ENCODE measurements around the gene PROSER2.

PROSER2 gene

DNA sequence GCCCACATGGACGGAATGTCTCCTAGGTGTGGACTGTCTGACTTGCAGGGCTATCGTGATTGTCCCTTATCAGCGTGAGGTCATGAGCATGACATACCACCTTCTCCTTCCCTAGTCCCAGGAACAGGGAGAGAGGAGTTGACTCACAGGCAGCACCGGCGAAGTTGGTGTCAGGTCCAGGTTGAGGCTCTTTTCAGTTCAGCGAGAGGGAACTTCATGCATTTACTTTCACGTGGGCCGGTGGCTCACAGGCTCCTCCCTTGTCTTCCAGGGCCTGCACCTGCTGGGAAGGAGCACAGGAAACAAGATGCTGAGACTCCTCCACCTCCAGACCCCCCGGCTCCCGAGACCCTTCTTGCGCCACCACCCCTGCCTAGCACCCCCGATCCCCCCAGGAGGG, 46.1 kb downstream of the PROSER2 start:
- DNase-seq (ENCODE audit: low read depth in 2 of 2) = no peak

DNA sequence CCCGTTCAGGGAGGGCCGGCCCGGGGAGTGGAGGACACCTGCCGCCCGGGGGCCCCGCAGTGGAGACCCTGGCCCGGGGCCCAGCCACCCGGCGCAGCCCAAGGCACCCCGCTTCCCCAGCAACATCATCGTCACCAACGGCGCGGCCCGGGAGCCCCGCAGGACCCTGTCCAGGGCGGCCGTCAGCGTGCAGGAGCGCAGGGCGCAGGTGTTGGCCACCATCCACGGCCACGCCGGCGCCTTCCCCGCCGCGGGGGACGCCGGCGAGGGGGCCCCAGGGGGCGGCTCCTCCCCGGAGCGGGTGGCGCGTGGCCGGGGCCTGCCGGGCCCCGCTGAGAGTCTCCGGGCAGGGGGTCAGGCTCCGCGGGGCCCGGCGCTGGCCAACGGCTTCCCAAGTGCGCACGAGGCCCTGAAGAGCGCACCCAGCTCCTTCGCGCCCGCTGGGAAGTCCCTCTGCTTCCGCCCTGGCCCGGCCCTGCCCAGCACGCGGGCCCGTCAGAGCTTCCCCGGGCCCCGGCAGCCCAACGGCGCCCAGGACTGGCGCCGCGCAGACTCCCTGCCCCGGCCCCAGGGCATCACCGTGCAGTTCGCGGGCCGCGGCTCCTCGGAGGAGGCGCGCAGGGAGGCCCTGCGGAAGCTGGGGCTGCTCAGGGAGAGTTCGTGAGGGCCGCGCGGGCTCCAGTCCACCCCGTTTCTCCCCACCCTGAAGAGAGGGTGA, 46.7 kb downstream of the PROSER2 start:
- no peak for DNase-seq (ENCODE audit: low read depth in 2 of 2)

DNA sequence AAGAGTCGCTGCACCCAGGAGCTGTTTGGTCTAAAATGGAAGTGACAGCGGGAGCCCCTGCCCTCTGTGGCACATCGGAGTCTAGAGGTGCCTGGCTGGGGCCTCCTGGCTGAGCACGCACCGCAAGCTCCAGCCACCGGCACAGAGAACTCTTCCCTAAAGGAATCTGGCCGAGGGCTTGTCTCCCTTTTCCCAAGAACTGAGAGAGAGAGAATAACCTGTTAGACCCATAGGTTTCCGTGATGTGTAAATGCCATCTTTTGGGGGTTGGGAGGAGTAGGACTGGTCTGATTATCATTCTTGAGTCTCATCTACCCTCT, 47.3 kb downstream of the PROSER2 start:
- DNase-seq (ENCODE audit: low read depth in 2 of 2) = no peak

DNA sequence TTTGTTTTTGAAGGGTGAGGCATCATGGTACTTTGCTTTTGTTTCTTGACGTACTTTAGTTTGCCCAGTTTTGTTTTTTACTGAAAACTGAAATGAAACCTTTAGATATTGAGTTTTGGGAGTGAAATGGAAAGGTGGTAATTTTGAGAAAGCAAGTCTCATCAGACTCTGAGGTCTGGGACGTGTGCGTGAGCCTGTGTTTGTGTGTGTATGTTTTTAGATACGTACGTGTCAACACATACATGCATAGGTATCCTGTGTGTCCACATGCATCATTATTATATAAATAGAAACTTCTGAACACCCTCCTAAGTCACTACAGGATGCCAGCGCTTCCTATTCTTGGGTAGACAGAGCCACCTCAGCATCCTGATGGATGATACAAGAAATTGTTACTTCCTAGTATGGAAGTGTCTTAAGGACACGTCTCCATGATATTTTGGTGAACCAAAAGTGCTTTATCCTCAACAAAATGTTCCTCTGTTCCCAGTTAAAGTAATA, 47.8 kb downstream of the PROSER2 start:
- DNase-seq (ENCODE audit: low read depth in 2 of 2) = no peak

DNA sequence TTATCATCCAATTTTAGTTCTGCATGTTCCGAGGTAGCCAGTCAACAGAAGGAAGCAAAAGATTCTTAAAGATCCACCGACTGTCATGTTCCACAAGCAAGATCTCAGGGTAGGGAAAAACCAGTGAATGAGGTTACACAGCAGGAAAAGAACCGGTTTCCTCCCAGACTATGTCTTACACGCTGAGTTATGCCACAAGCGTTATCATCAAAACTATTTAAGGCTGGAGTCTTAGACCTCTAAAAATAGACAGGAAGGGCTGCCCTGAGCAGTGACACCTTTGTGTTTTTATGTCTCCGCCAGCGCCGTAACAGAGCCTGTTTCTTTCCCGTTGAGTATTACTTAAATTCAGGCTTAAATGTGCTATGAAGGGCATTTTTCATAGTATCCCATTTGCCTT, 48.3 kb downstream of the PROSER2 start:
- DNase-seq (ENCODE audit: low read depth in 2 of 2) = no peak

DNA sequence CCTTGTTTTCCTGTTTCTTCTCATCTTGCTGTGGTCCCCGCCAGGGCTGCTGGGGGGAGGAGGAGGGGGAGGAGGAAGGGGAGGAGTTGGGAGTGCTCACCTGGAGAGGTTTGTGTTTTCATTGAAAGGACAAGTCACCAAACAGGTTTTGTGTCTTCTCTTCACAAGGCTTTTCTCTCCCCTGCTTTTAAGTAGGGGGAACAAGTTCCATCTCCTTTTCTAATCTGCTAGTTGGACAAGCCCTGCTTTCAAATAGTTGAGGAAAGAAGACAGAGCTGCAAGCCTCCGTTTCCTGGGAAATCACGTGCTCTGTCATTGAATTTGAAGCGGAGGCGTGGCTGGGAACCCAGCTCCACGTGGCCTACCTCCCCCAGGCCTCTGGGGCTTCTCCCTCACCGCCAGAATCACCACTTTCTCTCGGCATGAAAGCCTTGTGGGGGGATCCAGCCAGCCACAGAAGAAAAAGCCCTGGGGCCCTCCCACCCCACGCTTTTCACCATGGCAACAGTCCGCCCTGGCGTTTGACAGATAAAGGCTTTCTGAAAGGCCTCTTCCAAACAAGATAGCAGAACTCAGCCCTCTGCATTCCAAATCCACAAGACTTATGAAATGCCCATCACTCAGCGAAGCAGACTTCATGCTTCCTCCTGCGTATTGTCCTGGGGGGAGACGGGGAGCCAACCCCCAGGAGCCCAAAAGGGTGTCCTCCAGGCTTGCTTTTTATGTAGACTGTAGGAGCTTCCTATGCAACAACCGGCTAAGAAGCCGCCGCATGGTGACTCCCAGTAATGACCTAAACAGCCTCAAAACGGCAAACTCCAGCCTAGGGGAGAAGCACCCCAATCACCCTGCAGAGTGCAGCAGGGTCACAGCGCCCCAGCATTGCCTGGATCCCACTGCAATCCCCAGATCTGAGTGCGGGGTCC, 51.7 kb downstream of the PROSER2 start:
- peak in 1 of 2 donors; percentile 19 for DNase-seq (ENCODE audit: low read depth in 2 of 2)

DNA sequence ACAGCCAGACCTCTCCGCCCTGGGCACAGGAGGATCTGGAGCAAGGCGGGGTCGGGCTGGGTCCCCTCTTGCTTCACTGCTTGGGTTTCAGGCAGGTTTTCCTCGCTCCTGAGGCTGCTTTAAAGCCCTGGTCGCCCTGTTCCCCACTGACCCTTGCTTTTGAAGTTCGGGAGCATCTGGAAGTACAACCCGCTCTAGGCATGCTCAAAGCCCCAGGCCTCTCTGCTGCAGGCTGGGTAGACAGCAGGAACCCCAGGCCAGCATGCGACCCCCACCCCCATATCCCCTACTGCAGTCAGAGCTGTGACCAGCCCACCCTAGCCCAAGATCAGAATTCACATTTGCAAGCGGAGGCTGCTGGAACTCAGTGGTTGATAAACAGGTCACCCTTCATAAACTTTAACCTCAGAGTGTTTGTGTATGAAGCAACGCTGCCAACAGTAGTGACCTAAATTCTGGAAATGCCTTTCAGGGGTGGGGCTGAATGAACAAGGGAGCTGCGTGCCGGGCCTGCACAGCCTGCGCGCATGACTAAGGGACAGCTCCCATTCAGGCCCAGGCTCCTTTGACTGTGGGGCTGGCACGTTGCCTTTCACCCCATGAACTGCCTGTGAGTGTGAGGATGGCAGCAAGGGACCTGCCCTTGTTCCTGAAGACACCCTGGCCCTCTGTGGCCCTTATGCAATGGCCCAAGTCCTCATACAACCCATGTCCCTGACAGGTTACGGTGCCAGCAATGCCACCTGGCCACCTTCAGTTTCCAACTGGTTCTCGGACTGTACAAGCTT, 52.5 kb downstream of the PROSER2 start:
- DNase-seq (ENCODE audit: low read depth in 2 of 2) = no peak

DNA sequence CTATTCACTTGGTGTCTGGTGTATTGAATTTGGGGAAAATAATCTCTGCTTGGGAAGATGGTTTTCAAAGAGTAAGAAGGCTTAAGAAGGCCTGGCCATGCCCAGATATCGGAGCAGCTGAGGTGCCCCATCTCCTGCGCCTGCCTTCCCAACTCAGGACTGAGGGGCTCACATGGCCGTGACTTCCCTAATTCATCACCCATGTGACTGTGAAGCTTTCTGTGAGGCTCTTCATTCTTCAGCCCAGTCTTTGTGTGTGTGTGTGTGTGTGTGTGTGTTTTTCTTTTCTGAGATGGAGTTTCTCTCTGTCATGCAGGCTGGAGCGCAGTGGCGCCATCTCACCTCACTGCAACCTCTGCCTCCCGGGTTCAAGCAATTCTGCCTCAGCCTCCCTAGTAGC, 53.2 kb downstream of the PROSER2 start:
- no peak for DNase-seq (ENCODE audit: low read depth in 2 of 2)

DNA sequence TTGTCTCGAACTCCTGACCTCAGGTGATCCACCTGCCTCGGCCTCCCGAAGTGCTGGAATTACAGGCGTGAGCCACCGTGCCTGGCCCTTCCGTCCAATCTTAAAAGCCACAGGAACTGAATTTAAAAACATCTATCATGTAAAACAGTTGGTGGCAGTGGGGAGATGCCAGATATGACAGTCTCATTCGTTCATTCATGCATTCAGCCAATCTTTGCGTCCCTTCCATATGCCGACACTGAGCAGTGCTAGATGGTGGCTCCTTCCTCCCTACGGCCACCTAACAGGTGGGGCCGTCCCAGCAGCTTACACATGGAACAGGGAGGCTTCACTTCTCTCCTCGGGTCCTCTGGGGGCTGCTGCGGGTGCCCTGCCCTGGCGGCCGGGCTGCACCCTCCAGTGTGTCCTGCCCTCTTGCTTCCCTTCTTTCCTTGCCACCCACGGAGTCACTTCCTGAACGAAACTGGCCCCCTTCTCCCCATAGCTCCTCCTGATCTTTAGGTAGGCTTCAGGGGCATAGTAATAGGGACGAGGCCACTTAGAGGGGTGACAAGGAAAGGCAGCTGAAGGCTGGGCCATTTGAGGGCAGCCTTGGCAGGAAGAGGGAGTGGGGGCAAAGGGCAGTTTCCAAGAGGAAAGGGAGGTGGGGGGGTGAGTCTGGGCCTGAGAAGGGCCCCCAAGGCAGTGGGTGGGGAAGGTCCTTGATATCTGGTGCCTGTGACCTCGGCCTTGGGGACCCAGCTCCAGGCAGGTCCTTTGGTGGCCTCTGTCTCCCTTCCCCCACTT, 53.8 kb downstream of the PROSER2 start:
- no peak for DNase-seq (ENCODE audit: low read depth in 2 of 2)

DNA sequence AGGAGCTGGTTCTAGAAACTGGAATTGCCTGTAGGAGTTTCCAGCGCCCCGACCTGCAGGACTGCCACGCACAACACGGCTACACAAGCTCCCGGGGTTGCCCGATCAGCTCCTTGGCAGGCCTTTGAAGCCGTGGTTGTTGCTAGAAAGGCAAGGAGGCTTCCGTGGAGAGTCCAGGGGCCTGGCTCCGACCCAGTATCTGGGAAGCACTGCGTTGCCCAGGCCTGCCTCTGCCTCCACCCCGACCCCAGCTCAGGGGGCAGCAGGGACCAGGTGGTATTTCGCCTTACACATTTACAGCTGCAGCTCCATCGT, 54.4 kb downstream of the PROSER2 start:
- DNase-seq (ENCODE audit: low read depth in 2 of 2) = no peak

DNA sequence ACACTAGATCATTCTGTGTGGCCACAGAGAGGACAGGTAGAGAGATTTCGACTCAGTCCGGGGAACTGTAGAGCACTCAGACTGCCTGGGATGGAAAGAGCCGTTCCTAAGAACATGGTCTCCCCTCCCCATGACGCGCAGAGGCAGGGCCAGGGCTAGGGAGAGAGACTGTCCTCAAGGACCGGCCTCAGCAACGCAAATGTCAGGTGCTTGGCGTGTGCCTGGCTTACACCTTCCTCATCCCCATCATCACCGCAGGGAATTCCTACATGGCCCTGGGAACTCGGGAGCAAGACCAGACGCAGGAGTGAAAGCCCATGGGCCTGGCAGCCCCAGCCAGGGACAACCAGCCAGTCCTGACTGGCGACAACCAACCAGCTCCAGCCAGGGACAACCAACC, 55.6 kb downstream of the PROSER2 start:
- DNase-seq (ENCODE audit: low read depth in 2 of 2) = no peak

DNA sequence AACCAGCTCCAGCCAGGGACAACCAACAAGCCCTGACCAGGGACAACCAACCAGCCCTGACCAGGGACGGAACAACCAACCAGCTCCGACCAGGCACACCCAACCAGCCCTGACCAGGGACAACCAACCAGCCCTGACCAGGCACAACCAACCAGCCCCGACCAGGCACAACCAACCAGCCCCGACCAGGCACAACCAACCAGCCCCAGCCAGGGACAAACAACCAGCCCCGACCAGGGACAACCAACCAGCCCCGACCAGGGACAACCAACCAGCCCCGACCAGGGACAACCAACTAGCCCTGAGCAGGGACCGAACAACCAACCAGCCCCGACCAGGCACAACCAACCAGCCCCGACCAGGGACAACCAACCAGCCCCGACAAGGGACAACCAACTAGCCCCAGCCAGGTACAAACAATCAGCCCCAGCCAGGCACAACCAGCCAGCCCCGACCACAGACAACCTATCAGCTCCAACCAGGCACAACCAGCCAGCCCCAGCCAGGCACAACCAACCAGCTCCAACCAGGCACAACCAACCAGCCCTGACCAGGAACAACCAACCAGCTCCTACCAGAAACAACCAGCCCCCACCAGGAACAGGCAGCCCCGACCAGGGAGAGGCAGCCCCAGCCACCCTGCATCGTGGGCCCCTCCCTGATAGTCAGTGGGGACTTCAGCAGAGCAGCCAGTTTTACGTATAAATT, 56.4 kb downstream of the PROSER2 start:
- DNase-seq (ENCODE audit: low read depth in 2 of 2) = no peak

DNA sequence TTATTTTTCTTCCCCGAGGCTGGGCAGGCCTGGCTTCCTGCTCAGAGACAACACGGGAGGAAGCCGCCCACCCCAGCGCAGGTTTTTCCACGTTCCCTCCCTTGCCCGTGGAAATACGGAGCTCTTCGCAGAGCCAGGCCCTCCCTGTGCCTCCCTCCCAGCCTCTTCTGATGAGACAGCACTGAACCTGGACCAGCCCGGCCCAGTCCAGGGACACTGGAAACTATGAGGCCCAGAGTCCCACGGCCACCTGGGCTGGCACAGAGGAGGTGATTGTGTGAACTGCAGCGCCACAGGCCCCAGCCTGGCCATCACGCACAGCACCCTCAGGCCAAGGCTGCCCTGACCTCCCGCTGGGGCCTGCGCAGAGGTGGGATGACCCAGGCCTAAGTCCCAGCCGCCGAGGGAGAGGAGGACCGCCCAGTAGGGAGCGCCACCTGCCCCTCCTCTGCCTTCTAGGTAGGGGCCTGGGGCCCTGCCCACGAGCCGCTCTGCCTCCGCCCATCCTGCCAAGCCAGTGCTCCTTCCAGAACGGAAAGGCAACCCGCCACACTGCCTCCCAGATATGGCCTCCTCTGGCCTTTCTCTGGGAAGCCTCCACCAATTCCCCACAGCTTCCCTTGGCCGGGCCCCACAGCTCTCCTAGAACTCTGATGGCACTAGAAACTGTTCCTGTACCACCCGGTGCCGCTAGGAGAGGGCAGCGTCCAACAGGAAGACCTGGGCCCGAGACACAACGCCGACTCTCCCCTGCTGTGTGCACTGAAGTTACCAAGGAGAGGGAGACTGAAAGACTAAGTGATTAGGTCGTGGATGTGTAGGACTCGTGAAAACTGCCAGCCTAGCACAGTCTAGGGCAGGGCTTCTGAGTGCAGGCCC, 57.2 kb downstream of the PROSER2 start:
- DNase-seq (ENCODE audit: low read depth in 2 of 2) = no peak

DNA sequence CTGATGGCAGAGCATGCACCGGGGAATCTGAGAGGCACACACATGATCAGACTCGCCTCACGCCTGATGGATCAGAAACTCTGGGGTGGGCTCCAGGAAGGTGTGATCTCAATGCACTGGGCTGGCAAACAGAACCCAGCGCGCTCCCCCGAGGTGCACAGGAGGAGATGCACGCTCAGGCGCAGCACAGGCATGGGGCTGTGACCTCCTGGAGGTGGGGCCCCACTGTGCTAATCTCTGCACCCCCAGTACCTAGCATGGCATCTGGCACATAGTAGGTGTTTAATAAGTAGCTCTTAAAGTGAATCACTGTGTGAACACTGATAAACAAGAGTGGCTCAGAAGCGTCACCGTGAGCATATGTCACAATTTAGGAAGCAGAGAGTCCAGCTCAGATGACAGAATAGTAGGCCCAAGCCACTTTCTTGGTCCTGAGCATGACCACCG, 57.9 kb downstream of the PROSER2 start:
- DNase-seq (ENCODE audit: low read depth in 2 of 2) = no peak

DNA sequence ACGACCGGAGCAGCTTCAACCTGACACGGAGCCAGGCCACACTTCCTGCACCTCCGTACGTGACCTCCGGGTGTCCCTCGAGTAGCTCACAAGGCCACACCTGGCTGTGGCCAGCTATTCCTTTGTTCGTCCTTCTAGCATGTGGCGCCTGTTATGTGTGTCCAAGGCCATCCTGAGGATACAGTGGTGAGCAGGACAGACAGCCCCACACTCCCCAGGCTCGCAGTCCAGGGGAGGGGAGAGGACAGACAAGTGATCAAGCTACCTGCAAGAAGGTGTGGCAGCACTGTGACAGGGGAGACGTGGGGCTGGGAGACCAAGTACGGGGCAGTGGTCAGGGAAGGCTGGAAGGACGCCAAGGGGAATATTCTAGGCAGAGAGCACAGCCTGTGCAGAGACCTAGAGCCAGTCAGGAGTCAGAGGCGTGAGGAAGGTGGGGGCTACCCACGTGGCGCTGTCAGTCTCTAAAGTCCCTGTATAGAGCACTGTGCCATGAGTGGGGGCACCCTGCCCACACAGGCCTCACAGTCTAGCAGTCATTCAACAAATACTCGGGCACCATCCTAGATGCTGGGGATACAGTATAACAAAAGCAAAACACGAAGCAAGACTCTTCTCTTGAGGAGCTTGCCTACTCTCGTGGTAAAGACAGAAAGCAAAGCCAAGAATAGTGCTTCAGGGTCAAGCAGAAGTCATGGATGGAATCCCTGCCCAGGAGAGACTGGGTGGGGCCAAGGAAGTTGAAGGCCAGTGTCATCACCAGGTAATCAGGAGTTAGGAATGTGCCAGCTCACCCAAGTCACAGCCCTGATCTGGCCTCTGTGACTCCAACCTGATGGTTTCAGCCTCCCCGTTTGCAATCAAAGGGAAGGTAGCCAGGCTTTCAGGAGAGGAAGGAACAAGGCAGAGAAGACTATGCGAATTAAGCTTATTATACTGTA, 58.6 kb downstream of the PROSER2 start:
- DNase-seq (ENCODE audit: low read depth in 2 of 2) = no peak

DNA sequence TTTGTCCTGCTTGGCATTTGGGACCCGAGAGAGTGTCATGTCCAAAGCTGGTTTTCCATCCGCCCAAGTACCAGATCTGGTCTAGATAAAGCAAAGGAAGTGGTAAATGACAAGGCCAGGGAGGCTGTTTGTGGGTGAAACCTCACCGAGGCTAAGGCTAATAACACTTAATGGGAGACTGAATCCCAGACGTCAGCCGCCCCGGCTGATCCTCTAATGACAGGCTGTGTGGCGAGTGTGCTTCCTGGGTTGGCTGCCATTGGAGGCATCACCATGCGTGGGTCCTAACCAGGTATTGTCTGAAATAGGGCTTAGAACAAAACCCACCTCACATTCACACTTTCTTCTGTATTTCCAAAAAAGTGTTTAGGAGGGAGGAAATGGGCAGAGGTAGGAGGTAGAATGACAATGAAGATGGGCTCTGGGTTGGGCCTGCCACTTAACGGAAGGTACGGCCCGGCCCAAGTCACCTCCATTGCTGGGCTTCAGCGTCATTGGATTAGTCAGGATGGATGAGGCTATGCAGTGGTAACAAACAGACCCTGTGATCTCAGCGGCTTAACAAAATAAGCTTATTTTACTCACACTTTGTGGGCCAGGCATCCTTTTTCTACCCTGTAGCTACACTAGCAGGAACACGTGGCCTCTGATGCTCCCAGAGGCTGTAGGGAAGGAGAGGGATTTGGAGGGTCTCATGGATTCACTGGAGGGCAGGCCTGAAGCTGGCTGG, 59.7 kb downstream of the PROSER2 start:
- DNase-seq (ENCODE audit: low read depth in 2 of 2) = no peak

DNA sequence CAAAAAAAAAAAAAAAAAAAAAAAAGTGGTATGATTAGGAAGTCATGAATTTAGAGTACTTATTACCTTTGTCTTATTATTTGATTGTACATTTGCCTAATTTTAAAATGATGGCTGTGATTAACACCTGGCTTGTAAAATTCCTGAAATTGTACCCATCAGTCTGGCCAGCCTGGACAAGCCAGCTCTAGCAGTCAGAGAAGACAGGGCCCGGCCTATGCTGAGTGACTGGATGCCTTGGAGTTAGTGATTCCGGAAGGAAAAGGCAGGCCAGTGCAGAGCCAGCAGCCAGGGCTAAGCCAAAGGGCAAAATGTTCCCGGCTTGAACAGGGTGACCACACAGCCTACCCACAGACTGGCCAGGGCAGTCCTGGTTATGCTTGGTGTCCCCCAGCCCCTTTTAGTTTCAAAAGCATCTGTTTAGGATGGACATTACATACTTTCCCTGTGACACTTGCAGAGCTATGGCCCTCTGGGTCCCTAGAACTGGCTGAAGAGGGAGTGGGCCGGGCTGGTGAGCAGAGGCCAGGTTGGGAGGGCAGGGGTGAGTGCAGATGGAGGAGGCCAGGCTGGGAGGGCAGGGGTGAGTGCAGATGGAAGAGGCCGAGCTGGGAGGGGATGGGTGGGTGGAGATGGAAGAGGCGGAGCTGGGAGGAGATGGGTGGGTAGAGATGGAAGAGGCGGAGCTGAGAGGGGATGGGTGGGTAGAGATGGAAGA, 61.7 kb downstream of the PROSER2 start:
- DNase-seq (ENCODE audit: low read depth in 2 of 2) = no peak

Measured in activated CD4-positive, alpha-beta T cell treated with anti-CD3 and anti-CD28 coated beads for 24 hours (primary cell).